ENCODE data around the gene LIMD2.
"Not testable (repeated sequence)": the region's sequence is repeated elsewhere in the genome, so short reads cannot be mapped to it uniquely, and the experiment has no call there.

Gene LIMD2

GRCh38 chr17:63699638-63700527 is at the start of gene LIMD2:
Gene LIMD2 (minus strand): TSS chr17:63700125. CDS start chr17:63699298, 827 bp downstream.
- no peak for DNase-seq

DNA sequence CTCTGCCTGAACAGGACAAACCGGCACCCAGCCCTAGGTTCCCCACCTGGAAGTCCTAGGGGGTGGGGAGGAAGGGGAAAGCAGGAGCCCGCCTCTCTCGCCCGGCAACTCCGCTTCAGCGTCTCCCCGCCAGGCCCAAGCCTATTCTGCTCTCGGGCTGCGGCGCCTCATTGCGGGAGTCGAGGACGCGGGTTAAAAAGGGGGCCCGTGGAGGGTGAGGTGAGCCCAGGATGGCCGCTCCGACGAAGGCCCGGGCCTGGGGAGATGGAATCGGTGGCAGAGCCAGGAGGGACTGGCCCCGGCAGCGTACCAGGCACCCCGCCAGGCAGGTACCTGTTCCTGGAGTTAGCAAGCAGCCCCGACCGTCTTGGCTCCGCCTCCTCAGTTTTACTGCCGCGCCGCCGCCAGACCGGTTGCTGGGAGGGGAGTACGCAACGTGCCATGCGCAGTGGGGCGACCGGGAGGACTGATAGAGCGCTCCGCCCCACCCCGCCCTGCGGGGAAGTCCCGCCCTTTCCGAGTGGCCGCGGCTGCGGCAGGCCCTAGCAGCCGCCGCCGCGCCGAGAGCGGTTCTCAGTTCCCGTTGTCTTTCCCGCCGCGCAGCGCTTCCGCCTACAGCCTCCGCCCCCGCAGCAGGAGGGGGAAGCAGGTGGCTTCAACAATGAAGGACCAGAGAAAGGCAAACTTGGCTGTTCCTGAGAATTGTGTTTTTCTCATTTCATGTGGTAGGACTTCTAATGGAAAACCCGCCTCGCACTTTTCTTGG is 41.7 kb upstream of the LIMD2 start, which contains the start of gene STRADA:
Gene STRADA, minus strand, starts transcription at position 392 of the 766 bp plus-strand sequence. CDS start 13,430 bp downstream, outside the sequence.
- DNase-seq, result peak; percentile 91

DNA sequence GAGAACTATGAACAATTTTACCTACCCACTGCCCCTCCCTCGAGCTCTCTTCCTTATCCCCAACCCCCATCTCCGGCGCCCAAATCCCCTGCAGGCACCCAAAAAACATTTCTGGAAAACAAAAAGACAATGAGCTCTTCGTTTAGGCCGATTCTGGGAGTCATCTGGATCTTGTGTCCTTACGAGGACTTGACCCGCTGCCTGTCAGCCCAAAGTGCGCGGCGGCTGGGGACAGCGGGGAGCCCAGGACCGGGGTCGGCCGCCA is 41.1 kb upstream of the LIMD2 start:
- DNase-seq, result no peak

DNA sequence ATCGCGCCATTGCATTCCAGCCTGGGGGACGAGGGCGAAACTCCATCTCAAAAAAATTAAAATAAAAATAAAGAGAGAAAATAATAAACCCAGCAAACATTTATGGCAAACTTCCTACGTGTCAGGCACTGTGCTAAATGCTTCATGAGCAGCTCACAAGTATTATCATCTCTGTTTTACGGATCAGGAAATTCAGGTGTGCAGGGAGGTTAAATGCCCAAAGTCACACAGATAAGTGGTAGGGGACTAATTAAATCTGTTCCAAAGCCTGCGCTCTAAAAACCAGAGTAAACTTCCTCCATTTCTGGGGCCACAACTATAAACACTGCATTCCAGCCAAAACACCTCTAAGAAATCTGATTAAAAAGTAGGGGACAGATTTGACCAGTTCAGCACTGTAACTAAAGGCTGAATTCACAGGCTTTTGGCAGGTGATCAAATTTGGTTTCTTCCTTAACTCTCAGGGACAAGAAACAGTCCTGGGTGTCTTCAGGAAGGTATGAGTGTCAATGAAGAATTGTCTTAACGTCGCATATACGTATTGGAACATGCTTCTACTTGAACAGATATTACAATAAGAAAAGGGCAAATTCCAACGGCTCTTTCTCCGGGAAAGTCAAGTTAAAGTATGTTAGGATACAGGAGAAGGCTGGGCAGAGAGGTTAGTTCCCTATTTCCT is 40.7 kb upstream of the LIMD2 start:
- no peak for DNase-seq

DNA sequence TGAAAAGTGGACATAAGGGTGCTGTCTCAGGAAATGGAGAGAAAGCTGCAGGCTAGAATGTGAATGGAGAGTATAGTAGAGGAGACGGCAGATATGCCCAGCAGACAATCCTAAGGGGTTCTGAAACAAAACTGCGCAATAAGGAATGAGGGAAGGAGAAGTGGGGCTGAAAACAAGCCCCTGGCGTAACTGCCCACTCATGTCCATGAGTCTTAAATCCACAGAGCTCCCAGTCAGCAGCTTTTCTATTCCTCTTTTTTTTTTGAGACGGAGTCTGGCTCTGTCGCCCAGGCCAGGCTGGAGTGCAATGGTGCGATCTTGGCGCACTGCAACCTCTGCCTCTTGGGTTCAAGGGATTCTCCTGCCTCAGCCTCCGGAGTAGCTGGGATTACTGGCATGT is 35.8 kb upstream of the LIMD2 start:
- DNase-seq, result no peak

- DNase-seq, result no peak
Observed at GRCh38 chr17:63722403-63722802, 22.5 kb upstream of the LIMD2 start.

DNA sequence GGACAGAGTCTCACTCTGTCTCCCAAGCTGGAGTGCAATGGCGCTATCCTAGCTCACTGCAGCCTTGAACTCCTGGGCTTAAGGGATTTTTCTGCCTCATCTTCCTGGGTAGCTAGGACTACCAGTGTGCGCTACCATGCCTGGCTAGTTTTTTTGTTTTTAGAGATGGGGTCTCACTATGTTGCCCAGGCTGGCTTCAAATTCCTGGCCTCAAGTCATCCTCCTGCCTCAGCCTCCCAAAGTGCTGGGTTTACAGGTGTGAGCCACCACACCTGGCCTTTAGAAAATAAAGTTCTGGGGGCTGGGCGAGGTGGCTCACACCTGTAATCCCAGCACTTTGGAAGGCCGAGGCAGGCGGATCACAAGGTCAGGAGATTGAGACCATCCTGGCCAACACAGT is 20.3 kb upstream of the LIMD2 start:
- DNase-seq, result not testable (repeated sequence)

- DNase-seq, result no peak
Observed at GRCh38 chr17:63718988-63719387, 19.1 kb upstream of the LIMD2 start.

GRCh38 chr17:63716426-63716825 is 16.5 kb upstream of the LIMD2 start:
- DNase-seq, result no peak

- no peak for DNase-seq
Observed at GRCh38 chr17:63714550-63715277, 14.8 kb upstream of the LIMD2 start.

GRCh38 chr17:63709110-63709509 is 9.2 kb upstream of the LIMD2 start:
- no peak for DNase-seq

- DNase-seq, result no peak
Observed at GRCh38 chr17:63707151-63707550, 7.2 kb upstream of the LIMD2 start.

DNA sequence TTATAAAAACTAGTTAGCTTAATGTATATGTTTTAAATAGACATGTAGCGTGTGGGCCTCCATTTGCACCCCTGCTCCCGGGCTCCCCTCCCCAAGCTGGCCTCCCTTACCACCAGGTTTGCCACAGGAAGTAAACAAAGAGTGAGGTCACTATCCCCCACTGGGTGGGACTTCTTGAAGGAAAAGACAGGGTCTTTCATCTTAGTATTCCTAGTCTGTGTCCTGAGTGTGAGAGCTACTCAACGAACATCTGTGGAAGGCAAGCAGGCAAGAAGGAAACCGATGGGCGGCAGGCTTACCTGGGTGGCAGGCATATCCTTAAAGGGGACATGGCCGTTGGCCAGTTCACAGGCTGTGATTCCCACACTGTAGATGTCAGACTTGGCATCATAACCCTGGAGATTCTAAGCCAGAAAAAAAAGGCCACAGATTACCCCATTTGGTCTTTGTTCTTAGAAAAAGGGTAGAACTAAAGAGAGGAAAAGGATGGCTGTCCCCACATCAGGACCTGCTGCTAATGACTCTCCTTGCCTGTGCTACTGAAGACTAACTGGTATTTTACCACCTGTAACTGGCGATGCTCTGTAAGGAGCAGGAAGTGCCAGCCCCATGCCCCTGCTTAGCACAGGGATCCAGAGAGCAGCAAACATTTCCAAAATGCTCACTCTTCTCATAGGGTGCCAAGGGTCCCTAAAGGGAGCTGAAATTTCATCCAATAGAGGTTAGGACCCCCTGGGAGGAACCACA is 6.6 kb upstream of the LIMD2 start:
- no peak for DNase-seq

- DNase-seq, result no peak
Observed at GRCh38 chr17:63705657-63706056, 5.7 kb upstream of the LIMD2 start.

- no peak for DNase-seq
Observed at GRCh38 chr17:63704836-63705235, 4.9 kb upstream of the LIMD2 start.

DNA sequence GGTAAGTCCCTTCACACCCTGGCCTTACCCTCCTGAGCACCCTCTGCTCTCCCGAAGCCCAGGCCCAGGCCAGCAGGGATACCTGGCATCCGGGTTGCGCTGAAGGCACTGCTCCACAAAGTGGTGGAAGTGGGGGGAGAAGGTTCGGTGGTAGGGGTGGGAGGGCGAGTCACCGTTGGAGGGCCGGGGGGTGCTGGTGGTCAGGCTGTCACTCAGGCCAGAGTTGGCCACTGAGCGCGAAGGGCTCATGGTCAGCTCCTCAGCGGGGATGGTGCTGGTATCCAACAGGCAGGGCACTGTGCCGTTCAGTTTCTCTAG is 4.3 kb upstream of the LIMD2 start:
- no peak for DNase-seq

GRCh38 chr17:63703556-63704258 is 3.8 kb upstream of the LIMD2 start:
- DNase-seq, result no peak

DNA sequence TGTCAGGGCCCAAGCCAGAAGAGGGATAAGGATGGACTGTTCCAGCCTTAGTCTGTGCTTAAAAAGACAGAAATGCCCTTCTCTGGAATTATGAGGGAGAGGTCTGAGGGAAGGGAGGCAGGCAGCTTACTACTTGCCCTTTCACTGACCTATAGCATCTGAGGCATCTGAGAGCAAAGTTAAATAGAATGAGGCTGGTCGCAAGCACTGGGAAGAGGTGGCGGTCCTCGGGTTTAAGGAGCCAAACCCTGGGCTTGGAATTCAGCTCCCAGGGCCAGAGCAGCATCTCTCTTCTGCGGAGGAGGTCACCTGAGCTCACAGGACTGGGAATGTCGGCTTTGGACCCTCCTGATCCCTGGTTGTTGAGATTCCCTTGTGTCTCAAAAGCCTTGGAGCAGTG is 3.1 kb upstream of the LIMD2 start:
- DNase-seq, result no peak

- DNase-seq, result no peak
Observed at GRCh38 chr17:63702721-63703015, 2.7 kb upstream of the LIMD2 start.

DNA sequence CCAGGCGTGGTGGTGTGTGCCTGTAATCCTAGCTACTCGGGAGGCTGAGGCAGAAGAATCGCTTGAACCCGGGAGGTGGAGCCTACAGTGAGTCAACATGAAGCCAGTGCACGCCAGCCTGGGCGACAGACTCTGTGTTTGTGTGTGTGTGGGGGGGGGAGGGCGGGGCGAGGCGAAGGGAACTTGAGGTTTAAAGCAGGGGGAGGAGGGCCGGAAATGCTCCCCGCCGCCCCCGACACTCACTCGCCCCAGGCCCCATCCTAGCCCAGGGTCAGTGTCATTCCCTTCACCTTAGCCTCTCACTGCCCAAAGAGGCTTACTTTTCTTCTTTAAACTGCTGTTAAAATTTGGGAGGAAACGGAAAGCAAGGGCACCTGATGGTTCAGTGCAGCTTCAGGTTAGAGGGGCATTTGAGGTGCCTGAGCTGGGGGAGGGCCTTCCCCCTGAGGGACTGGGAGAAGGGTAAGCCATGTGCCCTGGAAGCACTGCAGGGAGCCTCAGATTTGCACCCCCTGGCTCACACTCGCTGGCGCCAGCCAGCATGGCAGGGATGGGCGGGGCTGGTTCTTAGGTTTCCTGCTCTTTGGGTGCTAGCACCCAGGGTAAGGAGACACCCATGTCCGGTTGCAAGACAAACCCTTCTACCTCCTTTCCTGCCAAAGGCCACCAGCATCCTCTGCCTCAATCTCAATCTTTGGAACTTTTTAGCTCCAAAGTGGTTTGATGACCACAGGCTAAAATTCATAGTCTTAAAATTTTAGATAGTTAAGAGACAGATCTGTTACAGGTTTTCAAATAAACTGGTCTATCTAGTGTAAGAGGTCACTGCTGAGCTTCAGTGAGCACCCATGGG is 2.2 kb upstream of the LIMD2 start:
- DNase-seq, result no peak

DNA sequence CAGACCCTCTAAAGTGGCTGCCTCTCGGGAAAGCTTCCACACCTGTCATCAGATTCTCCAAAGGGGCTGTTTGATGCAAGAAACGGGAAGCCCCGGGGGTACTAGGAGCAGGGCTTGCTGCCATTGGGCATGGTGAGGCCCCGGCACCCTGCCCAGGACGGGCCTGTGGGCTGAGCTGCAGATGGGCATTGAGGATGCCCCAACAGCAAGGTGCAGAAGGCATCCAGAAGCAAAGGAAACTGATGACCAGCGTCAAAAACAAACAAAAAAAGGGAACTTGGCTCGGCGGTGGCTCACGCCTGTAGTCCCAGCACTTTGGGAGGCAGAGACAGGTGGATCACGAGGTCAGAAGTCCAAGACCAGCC is 1.5 kb upstream of the LIMD2 start:
- DNase-seq, result no peak

Measured in amniotic stem cell (primary cell).